Fibroblast of pulmonary artery (primary cell): Measurements from ENCODE around the gene RNF138.
A peak's percentile ranks its signal among the peaks of the same experiment; 100 is the strongest.
"Not testable (repeated sequence)": the region's sequence is repeated elsewhere in the genome, so short reads cannot be mapped to it uniquely, and the experiment has no call there.

Experiments used
- DNase-seq: peaks from one replicate; pipeline ENCODE4 v3.0.0-alpha.2; 2010; ENCODE audit warnings: low read depth
- H3K4me3 ChIP-seq: replicated peaks from 2 replicates; pipeline ENCODE4 v1.5.1; 2011; ENCODE audit warnings: low read depth, mild to moderate bottlenecking, control low read depth, low read length, moderate library complexity
- CTCF ChIP-seq: IDR thresholded peaks from 2 replicates; pipeline ENCODE4 v1.5.1; 2011; ENCODE audit warnings: mild to moderate bottlenecking, control low read depth, low read length, inconsistent platforms; ENCODE audit errors: missing control alignments

The RNF138 gene

GRCh38 chr18:32152705-32153448 is 61.2 kb downstream of the RNF138 start:
- no peak for DNase-seq
- no peak for TF ChIP-seq CTCF
- no peak overlapping the region for H3K4me3 ChIP-seq

GRCh38 chr18:32156855-32157254 is 65.2 kb downstream of the RNF138 start:
- no peak overlapping the region for H3K4me3 ChIP-seq
- DNase-seq = no peak
- no peak for TF ChIP-seq CTCF

- TF ChIP-seq CTCF = no peak
- no peak overlapping the region for H3K4me3 ChIP-seq
- DNase-seq = no peak
Measured at GRCh38 chr18:32157580-32157979, 65.9 kb downstream of the RNF138 start.

GRCh38 chr18:32158108-32158624 is 66.5 kb downstream of the RNF138 start:
- peak; percentile 86 for TF ChIP-seq CTCF
- DNase-seq = peak; percentile 93
- no peak overlapping the region for H3K4me3 ChIP-seq

GRCh38 chr18:32158631-32159030 is 67.0 kb downstream of the RNF138 start:
- DNase-seq, H3K4me3 ChIP-seq: not testable (repeated sequence)

GRCh38 chr18:32160547-32160946 is 68.9 kb downstream of the RNF138 start:
- no peak for TF ChIP-seq CTCF
- DNase-seq = no peak
- H3K4me3 ChIP-seq = no peak overlapping the region

- no peak for DNase-seq
- no peak overlapping the region for H3K4me3 ChIP-seq
- no peak for TF ChIP-seq CTCF
Measured at GRCh38 chr18:32167980-32168730, 76.5 kb downstream of the RNF138 start.
